Subcutaneous adipose tissue (tissue), 4 donors: ENCODE results near the gene TRIM41. TPM values are rescaled to one million over a fixed set of nuclear protein-coding genes. Genes with fewer than 3 reads are reported as not detected.

Source experiments
- CTCF ChIP-seq: fragments of 450-650 bp; IDR thresholded peaks from one replicate; pipeline ENCODE4 v1.5.1; 2016; ENCODE audit warnings: low read depth, mild to moderate bottlenecking, control low read depth, antibody characterized with exemption, moderate library complexity
- total RNA-seq, 4 donors: library from RNA; depleted of rRNA; stranded (reverse); fragments of >200 nt; gene quantifications; one replicate each; pipeline ENCODE4 v1.1.0, GENCODE V29; 2016

TRIM41 gene
- total RNA-seq, 4 donors from 2014 or later = 8.5 to 17.3 (median 12.7) TPM

GRCh38 chr5:181211208-181211607 lies 11.9 kb upstream of the TRIM41 start:
- no peak for TF ChIP-seq CTCF

- TF ChIP-seq CTCF = no peak
Observed at GRCh38 chr5:181212080-181212479, 11.0 kb upstream of the TRIM41 start.

- TF ChIP-seq CTCF = no peak
Observed at GRCh38 chr5:181212934-181213333, 10.1 kb upstream of the TRIM41 start.

- no peak for TF ChIP-seq CTCF
Observed at GRCh38 chr5:181215997-181216989, 6.8 kb upstream of the TRIM41 start.

GRCh38 chr5:181217111-181217802 lies 5.8 kb upstream of the TRIM41 start:
- no peak for TF ChIP-seq CTCF

GRCh38 chr5:181217803-181218062 lies 5.3 kb upstream of the TRIM41 start:
- TF ChIP-seq CTCF = no peak

- no peak for TF ChIP-seq CTCF
Observed at GRCh38 chr5:181218795-181219124, 4.3 kb upstream of the TRIM41 start.
